Measurements from ENCODE around the gene TBC1D22A.

Gene TBC1D22A

GRCh38 chr22:46936378-46936903, 174.0 kb downstream of the TBC1D22A start:
- no peak for DNase-seq

- DNase-seq: no peak
Observed at GRCh38 chr22:46937185-46937584, 174.7 kb downstream of the TBC1D22A start.

GRCh38 chr22:46937939-46938338, 175.5 kb downstream of the TBC1D22A start:
- DNase-seq: no peak

GRCh38 chr22:46941968-46942798, 179.7 kb downstream of the TBC1D22A start:
- DNase-seq: no peak

- no peak for DNase-seq
Observed at GRCh38 chr22:46942799-46943785, 180.6 kb downstream of the TBC1D22A start.

GRCh38 chr22:46945481-46945880, 183.0 kb downstream of the TBC1D22A start:
- DNase-seq: no peak

GRCh38 chr22:46946383-46946962, 184.0 kb downstream of the TBC1D22A start:
- DNase-seq: no peak

GRCh38 chr22:46947516-46948257, 185.2 kb downstream of the TBC1D22A start:
- no peak for DNase-seq

GRCh38 chr22:46948411-46949144, 186.1 kb downstream of the TBC1D22A start:
- no peak for DNase-seq

GRCh38 chr22:46951350-46951749, 188.9 kb downstream of the TBC1D22A start:
- no peak for DNase-seq

GRCh38 chr22:46951973-46952372, 189.5 kb downstream of the TBC1D22A start:
- no peak for DNase-seq

- no peak for DNase-seq
Observed at GRCh38 chr22:46953968-46954765, 191.7 kb downstream of the TBC1D22A start.

- no peak for DNase-seq
Observed at GRCh38 chr22:46954781-46955180, 192.3 kb downstream of the TBC1D22A start.

GRCh38 chr22:46956498-46957215, 194.2 kb downstream of the TBC1D22A start:
- no peak for DNase-seq

GRCh38 chr22:46957521-46957920, 195.1 kb downstream of the TBC1D22A start:
- DNase-seq: no peak

- no peak for DNase-seq
Observed at GRCh38 chr22:46958191-46958590, 195.7 kb downstream of the TBC1D22A start.

GRCh38 chr22:46958658-46959057, 196.2 kb downstream of the TBC1D22A start:
- no peak for DNase-seq

- DNase-seq: no peak
Observed at GRCh38 chr22:46959369-46959768, 196.9 kb downstream of the TBC1D22A start.

- DNase-seq: no peak
Observed at GRCh38 chr22:46961591-46962295, 199.3 kb downstream of the TBC1D22A start.

Measured in T1000 (cell line).